Activated T-helper 9 cell treated with anti-CD3 and anti-CD28 coated beads, Interleukin-2, amount 50 U/mL, for 16 hours (primary cell): ENCODE measurements around the gene HHAT.
"Not testable (repeated sequence)": the region's sequence is repeated elsewhere in the genome, so short reads cannot be mapped to it uniquely, and the experiment has no call there.

Experiments
- DNase-seq: peaks from one replicate; pipeline ENCODE4 v3.0.0-alpha.2; 2020; ENCODE audit warnings: low read depth

HHAT gene

GRCh38 chr1:210397252-210397651 is 68.5 kb downstream of the HHAT start:
- DNase-seq: no peak

DNA sequence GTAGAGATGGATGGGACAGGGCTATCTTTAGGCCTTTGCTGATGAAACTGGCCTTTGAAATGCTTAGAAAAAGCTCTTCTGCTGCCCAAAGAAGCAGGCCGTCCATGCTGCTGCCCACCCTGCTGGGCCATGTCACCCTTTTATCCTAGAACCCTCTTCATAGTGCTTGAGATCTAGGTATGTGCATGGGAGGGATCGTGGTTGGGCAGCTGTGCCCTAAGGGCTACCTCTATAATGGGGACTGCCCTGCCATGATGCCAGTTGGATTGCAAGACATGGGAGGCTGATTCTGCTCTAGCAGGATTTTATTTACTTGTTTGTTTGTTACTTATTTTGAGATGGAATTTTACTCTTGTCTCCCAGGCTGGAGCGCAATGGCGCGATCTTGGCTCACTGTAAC is 69.0 kb downstream of the HHAT start:
- DNase-seq: no peak

DNA sequence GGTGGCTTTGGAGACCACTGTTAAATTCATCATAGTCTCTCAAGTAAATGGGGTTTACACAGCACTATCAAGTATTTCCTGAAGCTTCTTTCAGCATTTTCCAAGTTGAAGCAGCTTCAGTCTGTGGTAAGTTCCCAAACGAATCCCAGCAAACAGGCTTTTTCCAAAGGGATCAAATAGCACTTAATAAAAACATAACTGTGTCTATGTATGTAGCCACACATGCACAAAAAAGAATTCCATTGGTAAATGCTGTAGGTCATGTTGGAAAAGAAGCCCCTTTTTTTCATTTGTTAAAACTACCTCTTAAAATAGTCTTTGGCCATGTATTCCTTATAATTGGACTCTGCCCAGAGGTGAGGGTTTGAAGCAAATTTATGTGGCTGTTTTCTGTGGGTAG is 69.8 kb downstream of the HHAT start:
- DNase-seq: no peak

- DNase-seq: peak; percentile 12
Observed at GRCh38 chr1:210400043-210400840, 71.5 kb downstream of the HHAT start.

DNA sequence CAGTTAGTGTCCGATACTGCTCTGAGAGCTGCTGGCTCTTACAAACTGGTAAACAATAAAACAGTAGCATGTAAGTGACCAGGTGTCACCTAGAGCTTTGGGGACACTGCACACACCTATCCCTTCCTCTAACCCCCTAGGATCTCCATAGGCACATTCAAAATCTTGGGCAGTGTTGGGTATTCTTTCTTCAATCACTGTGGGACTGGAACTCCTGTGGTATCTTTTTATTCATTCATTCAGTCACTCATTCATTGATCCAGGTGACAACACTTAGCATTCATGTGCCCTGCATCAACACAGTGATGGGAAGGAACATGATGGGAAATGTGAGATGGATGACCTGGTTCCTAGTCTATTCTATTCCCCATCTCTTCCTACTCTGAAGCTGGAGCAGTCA is 73.9 kb downstream of the HHAT start:
- no peak for DNase-seq

DNA sequence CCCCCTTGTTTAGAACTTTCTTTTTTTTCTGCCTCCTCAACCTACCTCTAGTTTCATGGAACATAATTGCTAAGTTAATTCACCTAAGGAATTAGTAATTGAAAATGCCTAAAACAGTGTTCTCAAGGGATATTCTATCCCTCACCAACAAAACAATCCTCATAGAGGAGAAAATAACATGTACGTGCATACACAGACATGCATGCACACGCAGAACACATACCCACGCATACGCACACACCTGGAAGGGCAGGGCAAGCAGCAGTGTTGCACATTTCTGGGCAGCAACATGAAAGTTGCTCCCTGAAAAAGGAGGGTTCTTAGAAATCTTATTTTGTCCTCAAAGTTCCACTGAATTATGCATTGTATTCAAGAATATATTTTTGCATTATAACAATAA is 76.6 kb downstream of the HHAT start:
- no peak for DNase-seq

GRCh38 chr1:210406341-210406740 is 77.6 kb downstream of the HHAT start:
- DNase-seq: not testable (repeated sequence)

- peak; percentile 67 for DNase-seq
Observed at GRCh38 chr1:210407207-210407886, 78.6 kb downstream of the HHAT start.

GRCh38 chr1:210407887-210408252 is 79.2 kb downstream of the HHAT start:
- no peak for DNase-seq

DNA sequence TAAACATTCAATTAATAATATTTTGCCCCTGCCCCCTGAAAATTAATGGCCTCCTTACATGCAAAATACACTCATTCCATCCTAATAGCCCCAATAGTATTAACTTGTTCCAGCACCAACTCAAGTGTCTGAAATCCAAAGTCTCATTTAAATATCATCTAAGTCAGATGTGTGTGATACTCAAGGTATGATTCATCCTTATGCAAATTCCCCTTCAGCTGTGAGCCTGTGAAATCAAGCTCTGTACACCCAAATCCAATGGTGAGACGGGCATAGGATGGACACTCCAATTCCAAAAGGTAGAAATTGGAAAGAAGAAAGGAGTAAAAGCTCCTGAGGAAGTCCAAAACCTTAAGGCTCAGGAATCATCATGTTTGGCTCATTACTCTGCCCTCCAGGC is 83.5 kb downstream of the HHAT start:
- no peak for DNase-seq

- DNase-seq: no peak
Observed at GRCh38 chr1:210413951-210414350, 85.2 kb downstream of the HHAT start.

- no peak for DNase-seq
Observed at GRCh38 chr1:210415846-210416448, 87.2 kb downstream of the HHAT start.

DNA sequence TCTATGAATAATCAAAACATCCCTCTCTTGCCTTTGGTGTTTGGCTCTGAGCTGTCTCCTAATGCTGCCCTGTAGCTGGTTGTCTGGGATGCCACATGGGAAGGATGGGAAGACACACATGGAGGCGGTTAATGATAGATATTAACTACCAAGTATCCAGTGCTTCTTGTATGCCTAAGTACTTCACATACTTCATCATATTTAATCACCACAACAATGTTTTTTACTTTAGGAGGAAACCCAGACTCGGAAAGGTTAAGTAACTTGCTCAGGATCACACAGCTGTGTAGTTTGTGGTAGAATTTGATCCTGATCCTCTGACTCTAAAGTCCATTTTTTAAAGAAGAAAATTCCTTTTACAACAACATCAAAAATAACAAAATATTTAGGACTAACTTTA is 88.0 kb downstream of the HHAT start:
- DNase-seq: no peak

DNA sequence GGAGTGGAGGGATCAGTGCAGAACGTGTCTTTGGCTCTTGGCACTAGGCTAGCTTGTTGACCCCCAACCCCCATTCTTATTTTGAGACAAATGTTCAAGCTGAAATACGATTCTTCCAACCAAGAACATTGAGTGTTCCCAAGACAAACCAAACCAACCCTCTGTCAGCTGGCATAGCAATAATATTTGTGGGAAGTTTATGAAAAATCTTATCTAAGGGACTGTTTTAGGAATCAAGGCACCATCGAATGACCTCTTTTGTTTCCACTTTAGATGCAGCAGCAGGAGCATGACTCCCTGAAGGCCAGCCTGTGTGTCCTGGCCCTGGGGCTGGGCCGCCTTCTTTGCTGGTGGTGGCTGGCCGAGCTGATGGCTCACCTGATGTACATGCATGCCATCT is 89.2 kb downstream of the HHAT start:
- DNase-seq: no peak

- no peak for DNase-seq
Observed at GRCh38 chr1:210418863-210419650, 90.4 kb downstream of the HHAT start.

DNA sequence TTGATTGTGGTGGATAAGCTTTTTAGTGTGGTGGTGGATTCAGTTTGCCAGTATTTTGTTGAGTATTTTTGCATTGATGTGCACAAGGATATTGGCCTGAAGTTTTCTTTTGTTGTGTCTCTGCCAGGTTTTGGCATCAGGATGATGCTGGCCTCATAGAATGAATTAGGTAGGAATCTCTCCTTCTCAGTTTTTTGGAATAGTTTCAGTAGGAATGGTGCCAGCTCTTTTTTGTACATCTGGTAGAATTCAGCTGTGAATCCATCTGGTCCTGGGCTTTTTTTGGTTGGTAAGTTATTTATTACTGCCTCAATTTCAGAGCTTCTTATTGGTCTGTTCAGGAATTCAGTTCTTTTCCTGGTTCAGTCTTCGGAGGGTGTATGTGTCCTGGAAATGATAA is 98.0 kb downstream of the HHAT start:
- not testable (repeated sequence) for DNase-seq

DNA sequence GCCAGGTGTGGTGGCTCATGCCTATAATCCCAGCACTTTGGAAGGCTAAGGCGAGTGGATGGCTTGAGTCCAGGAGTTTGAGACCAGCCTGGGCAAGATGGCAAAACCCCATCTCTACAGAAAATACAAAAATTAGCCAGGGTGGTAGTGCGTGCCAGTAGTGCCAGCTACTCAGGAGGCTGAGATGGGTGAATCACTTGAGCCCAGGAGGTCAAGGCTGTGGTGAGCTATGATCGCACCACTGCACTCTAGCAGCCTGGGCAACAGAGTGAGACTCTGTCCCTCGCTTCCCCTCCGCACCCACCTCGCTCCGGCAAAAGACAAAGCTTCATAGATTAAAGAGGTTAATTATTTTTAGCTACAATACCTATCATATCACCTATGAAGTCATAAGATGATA is 100.0 kb downstream of the HHAT start:
- no peak for DNase-seq

- DNase-seq: no peak
Observed at GRCh38 chr1:210434223-210434622, 105.5 kb downstream of the HHAT start.

- no peak for DNase-seq
Observed at GRCh38 chr1:210437111-210437510, 108.4 kb downstream of the HHAT start.

- DNase-seq: no peak
Observed at GRCh38 chr1:210437781-210438180, 109.1 kb downstream of the HHAT start.

GRCh38 chr1:210438928-210439841 is 110.5 kb downstream of the HHAT start:
- no peak for DNase-seq
